Measurements from ENCODE around the gene CCN5. TPM values are rescaled to one million over a fixed set of nuclear protein-coding genes. Genes with fewer than 3 reads are reported as not detected.

Gene CCN5
- total and polyA plus RNA-seq, 2 of the 13 experiments (the other 11 are each of a cell fraction or from before 2014, with no cell fraction given) = 0.12 TPM; not detected in 1

DNA sequence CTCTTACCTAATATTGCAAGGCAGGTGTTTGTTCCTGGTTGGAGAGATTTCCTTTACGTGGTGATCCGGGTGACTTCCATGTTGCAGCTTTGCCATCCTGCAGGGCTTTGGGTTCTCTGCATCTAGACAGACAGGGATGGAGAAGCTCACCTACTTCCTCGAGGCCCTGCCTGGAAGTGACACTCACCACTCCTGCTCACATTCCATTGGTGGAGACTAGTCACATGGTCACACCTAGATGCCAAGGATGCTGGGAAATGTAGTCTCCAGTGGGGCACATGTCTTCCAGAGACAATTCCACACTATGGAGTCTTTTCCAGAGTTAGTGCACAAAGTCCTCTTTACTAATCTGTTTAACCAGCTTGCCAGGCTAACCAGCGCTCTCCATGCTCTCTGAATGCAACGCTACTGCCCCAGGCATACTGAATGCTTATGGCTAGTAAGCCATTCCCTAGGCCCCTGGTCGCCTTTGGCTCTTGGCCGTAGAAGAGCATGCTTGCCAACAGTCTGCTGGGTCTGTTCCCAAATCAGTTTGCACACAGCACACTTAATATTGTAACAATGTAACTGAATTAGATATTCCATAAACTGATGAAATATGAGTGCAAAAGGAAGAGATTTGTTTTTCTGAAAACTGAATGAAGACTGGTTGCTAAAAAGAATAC lies 23.8 kb downstream of the CCN5 start (continued):
- TF ChIP-seq REST (IDR thresholded peaks at IDR 0.05; ENCODE audit: borderline replicate concordance in 1 of 2, low read depth in 1 of 2, low read length in 2 of 2) (no peak), ETV5 (CRISPR knock-in tag; IDR thresholded peaks at IDR 0.05; ENCODE audit: borderline replicate concordance) (0 out of 2 replicates have a peak, but pooled peaks have one; percentile 22), RAD51 (IDR thresholded peaks at IDR 0.05; ENCODE audit: borderline replicate concordance) (peak; percentile 42; the same call in 1 of the 2 replicates), TBL1XR1 (IDR thresholded peaks at IDR 0.05; ENCODE audit: borderline replicate concordance, low read length, partially characterized antibody) (peak; percentile 25), THAP11 (CRISPR knock-in tag; IDR thresholded peaks at IDR 0.05) (peak; percentile 99), LCORL (IDR thresholded peaks at IDR 0.05) (no peak), LCORL (CRISPR knock-in tag; IDR thresholded peaks at IDR 0.05) (no peak), ETV6 (CRISPR knock-in tag; conservative IDR thresholded peaks at IDR 0.05) (no peak), ZFAT (CRISPR knock-in tag; conservative IDR thresholded peaks at IDR 0.05) (no peak), HNF1A (IDR thresholded peaks at IDR 0.05; ENCODE audit: low read depth) (no peak), HNF1A (CRISPR knock-in tag; IDR thresholded peaks at IDR 0.05; ENCODE audit: borderline replicate concordance) (no peak), ZMAT3 (CRISPR knock-in tag; conservative IDR thresholded peaks at IDR 0.05) (no peak), ZNF101 (CRISPR knock-in tag; IDR thresholded peaks at IDR 0.05; ENCODE audit: borderline replicate concordance, low read depth) (no peak), KDM5B (CRISPR knock-in tag; IDR thresholded peaks at IDR 0.05; ENCODE audit: borderline replicate concordance) (no peak), ZNF30 (CRISPR knock-in tag; IDR thresholded peaks at IDR 0.05) (no peak), JARID2 (CRISPR knock-in tag; IDR thresholded peaks at IDR 0.05; ENCODE audit: insufficient replicate concordance) (no peak), ZNF432 (CRISPR knock-in tag; IDR thresholded peaks at IDR 0.05; ENCODE audit: borderline replicate concordance) (no peak)
- TF ChIP-seq, protein P1, sequence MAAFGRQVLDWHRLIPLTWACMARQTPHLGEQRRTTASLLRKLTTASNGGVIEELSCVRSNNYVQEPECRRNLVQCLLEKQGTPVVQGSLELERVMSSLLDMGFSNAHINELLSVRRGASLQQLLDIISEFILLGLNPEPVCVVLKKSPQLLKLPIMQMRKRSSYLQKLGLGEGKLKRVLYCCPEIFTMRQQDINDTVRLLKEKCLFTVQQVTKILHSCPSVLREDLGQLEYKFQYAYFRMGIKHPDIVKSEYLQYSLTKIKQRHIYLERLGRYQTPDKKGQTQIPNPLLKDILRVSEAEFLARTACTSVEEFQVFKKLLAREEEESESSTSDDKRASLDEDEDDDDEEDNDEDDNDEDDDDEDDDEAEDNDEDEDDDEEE (CRISPR knock-in tag; IDR thresholded peaks at IDR 0.05) = no peak
- TF ChIP-seq, protein P2, sequence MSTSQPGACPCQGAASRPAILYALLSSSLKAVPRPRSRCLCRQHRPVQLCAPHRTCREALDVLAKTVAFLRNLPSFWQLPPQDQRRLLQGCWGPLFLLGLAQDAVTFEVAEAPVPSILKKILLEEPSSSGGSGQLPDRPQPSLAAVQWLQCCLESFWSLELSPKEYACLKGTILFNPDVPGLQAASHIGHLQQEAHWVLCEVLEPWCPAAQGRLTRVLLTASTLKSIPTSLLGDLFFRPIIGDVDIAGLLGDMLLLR (CRISPR knock-in tag; IDR thresholded peaks at IDR 0.05) = no peak
